Stimulated activated CD8-positive, alpha-beta memory T cell treated with anti-CD3 and anti-CD28 coated beads, Interleukin-4, amount 100 ng/mL, for 1 hour (primary cell): ENCODE results near the gene SUMF1.
A peak's percentile ranks its signal among the peaks of the same experiment; 100 is the strongest.

ENCODE experiments used
- DNase-seq, 2 donors: peaks; one replicate each; pipeline ENCODE4 v3.0.0-alpha.2; 2020; ENCODE audit warnings: low read depth in 2 of 2, low spot score in 1 of 2

SUMF1 gene

GRCh38 chr3:4394048-4394447, 73.0 kb downstream of the SUMF1 start:
- DNase-seq: peak in 1 of 2 donors; percentile 1

- DNase-seq: no peak
These were observed 74.1 kb downstream of the SUMF1 start for GRCh38 chr3:4392992-4393391.

- DNase-seq: no peak
These were observed 79.6 kb downstream of the SUMF1 start for GRCh38 chr3:4387210-4388204.

- DNase-seq: no peak
These were observed 81.9 kb downstream of the SUMF1 start for GRCh38 chr3:4385201-4385600.

- DNase-seq: no peak
These were observed 87.1 kb downstream of the SUMF1 start for GRCh38 chr3:4380013-4380412.

- no peak for DNase-seq
These were observed 90.6 kb downstream of the SUMF1 start for GRCh38 chr3:4376499-4376898.

GRCh38 chr3:4375911-4376310, 91.2 kb downstream of the SUMF1 start:
- no peak for DNase-seq

GRCh38 chr3:4373669-4374068, 93.4 kb downstream of the SUMF1 start:
- DNase-seq: no peak

- no peak for DNase-seq
These were observed 104.5 kb downstream of the SUMF1 start for GRCh38 chr3:4362523-4362922.

- DNase-seq: no peak
These were observed 106.3 kb downstream of the SUMF1 start for GRCh38 chr3:4360817-4361216.

GRCh38 chr3:4359805-4360502, 107.1 kb downstream of the SUMF1 start:
- DNase-seq: no peak

GRCh38 chr3:4358273-4358672, 108.8 kb downstream of the SUMF1 start:
- DNase-seq: no peak

- DNase-seq: no peak
These were observed 110.3 kb downstream of the SUMF1 start for GRCh38 chr3:4356546-4357410.

GRCh38 chr3:4356220-4356540, 110.9 kb downstream of the SUMF1 start:
- DNase-seq: no peak

- no peak for DNase-seq
These were observed 111.5 kb downstream of the SUMF1 start for GRCh38 chr3:4355401-4356219.

- DNase-seq: no peak
These were observed 115.2 kb downstream of the SUMF1 start for GRCh38 chr3:4351872-4352271.

GRCh38 chr3:4351164-4351855, 115.8 kb downstream of the SUMF1 start:
- no peak for DNase-seq

GRCh38 chr3:4350789-4351163, 116.3 kb downstream of the SUMF1 start:
- peak in 1 of 2 donors; percentile 21 for DNase-seq

GRCh38 chr3:4343258-4343657, 123.8 kb downstream of the SUMF1 start:
- no peak for DNase-seq

GRCh38 chr3:4341336-4341675, 125.8 kb downstream of the SUMF1 start:
- DNase-seq: no peak
